LHCN-M2 (cell line): ENCODE measurements around the gene TRIM62. TPM values are rescaled to one million over a fixed set of nuclear protein-coding genes. Genes with fewer than 3 reads are reported as not detected.

Source experiments
- DNase-seq: peaks from one replicate; pipeline ENCODE4 v3.0.0-alpha.2; 2012; ENCODE audit warnings: low read depth
- total RNA-seq: library from RNA; depleted of rRNA; stranded (reverse); fragments of >200 nt; gene quantifications from 2 replicates; pipeline ENCODE4 v1.2.3, GENCODE V29; 2014

The TRIM62 gene
- total RNA-seq, 1 experiment from 2014 or later: 11.9 TPM

GRCh38 chr1:33180911-33181890, 642 bp downstream of the TRIM62 start:
- DNase-seq: peak; percentile 48

- DNase-seq: peak; percentile 81
These were observed 1.5 kb downstream of the TRIM62 start for GRCh38 chr1:33180226-33180910.

- no peak for DNase-seq
These were observed 2.9 kb downstream of the TRIM62 start for GRCh38 chr1:33178836-33179439.

- no peak for DNase-seq
These were observed 3.8 kb downstream of the TRIM62 start for GRCh38 chr1:33177996-33178540.

- no peak for DNase-seq
These were observed 5.0 kb downstream of the TRIM62 start for GRCh38 chr1:33176887-33177286.

GRCh38 chr1:33176362-33176850, 5.4 kb downstream of the TRIM62 start:
- peak; percentile 90 for DNase-seq

GRCh38 chr1:33175865-33176264, 6.0 kb downstream of the TRIM62 start:
- no peak for DNase-seq

- no peak for DNase-seq
These were observed 8.8 kb downstream of the TRIM62 start for GRCh38 chr1:33173091-33173490.

- DNase-seq: no peak
These were observed 9.6 kb downstream of the TRIM62 start for GRCh38 chr1:33171977-33172813.

- no peak for DNase-seq
These were observed 11.2 kb downstream of the TRIM62 start for GRCh38 chr1:33170351-33171274.

GRCh38 chr1:33169290-33170055, 12.4 kb downstream of the TRIM62 start:
- no peak for DNase-seq

- no peak for DNase-seq
These were observed 13.1 kb downstream of the TRIM62 start for GRCh38 chr1:33168556-33169289.

- no peak for DNase-seq
These were observed 14.0 kb downstream of the TRIM62 start for GRCh38 chr1:33167650-33168447.

- DNase-seq: no peak
These were observed 16.0 kb downstream of the TRIM62 start for GRCh38 chr1:33165809-33166208.

GRCh38 chr1:33165209-33165608, 16.6 kb downstream of the TRIM62 start:
- no peak for DNase-seq

GRCh38 chr1:33163621-33164519, 18.0 kb downstream of the TRIM62 start:
- no peak for DNase-seq
